Thoracic aorta (tissue), 2 donors: ENCODE measurements around the gene PEX11G. TPM values are rescaled to one million over a fixed set of nuclear protein-coding genes. Genes with fewer than 3 reads are reported as not detected.
"Not testable (repeated sequence)": the region's sequence is repeated elsewhere in the genome, so short reads cannot be mapped to it uniquely, and the experiment has no call there.

Source experiments
- ATAC-seq: fragments of 150-250 bp; one replicate; pipeline ENCODE4 v1.8.0; 2017; ENCODE audit warnings: low read depth; ENCODE audit not compliant: insufficient number of reproducible peaks, low FRiP score
- DNase-seq: peaks from one replicate; pipeline ENCODE4 v3.0.0-alpha.2; 2020; ENCODE audit warnings: low spot score
- H3K27ac ChIP-seq, 2 donors: fragments of 200-600 bp; sonication (generic); 1 replicate in 1 of 2; 2 replicates in 1 of 2; pipeline ENCODE4 v1.5.1; 2016; ENCODE audit warnings: mild to moderate bottlenecking in 2 of 2, moderate library complexity in 2 of 2
- H3K27me3 ChIP-seq: fragments of 200-600 bp; sonication (generic); replicated peaks from 2 replicates; pipeline ENCODE4 v1.6.0; 2016; ENCODE audit warnings: mild to moderate bottlenecking; ENCODE audit not compliant: insufficient read depth
- H3K36me3 ChIP-seq: fragments of 200-600 bp; sonication (generic); one replicate; pipeline ENCODE4 v1.5.1; 2016
- H3K4me1 ChIP-seq, 2 donors: fragments of 200-600 bp; sonication (generic); 1 replicate in 1 of 2; 2 replicates in 1 of 2; pipeline versions ENCODE4 v1.5.1 to v1.6.0; 2016; ENCODE audit warnings: low read depth in 2 of 2, mild to moderate bottlenecking in 1 of 2; ENCODE audit not compliant: control insufficient read depth in 1 of 2
- H3K4me3 ChIP-seq: fragments of 200-600 bp; sonication (generic); 2 replicates; pipeline ENCODE4 v1.5.1; 2016; ENCODE audit warnings: mild to moderate bottlenecking
- H3K9me3 ChIP-seq: fragments of 200-600 bp; sonication (generic); 2 replicates; pipeline ENCODE4 v1.5.1; 2016
- CTCF ChIP-seq: fragments of 200-600 bp; sonication (generic); IDR thresholded peaks from one replicate; pipeline ENCODE4 v1.5.1; 2019; ENCODE audit warnings: antibody characterized with exemption
- total RNA-seq, 2 donors: library from RNA; depleted of rRNA; stranded (reverse); fragments of >200 nt; gene quantifications; one replicate each; pipeline versions ENCODE4 v1.1.0 to v1.2.3, GENCODE V29; 2016

PEX11G gene
- total RNA-seq, 2 donors from 2014 or later = 0.63 TPM; not detected in 1

- Histone ChIP-seq H3K9me3 (no peaks in the 10 kb centered on the region), H3K4me1 (no peaks in the 10 kb centered on the region), H3K27me3 (no peaks in the 10 kb centered on the region), H3K4me3 (no peak overlapping the region), H3K36me3 (peaks cover 32% of the 10 kb centered on the region), H3K27ac (no peak overlapping the region)
- TF ChIP-seq CTCF = no peak
- ATAC-seq = no peak
- DNase-seq = no peak
These were observed 33.1 kb downstream of the PEX11G start for GRCh38 chr19:7455600-7456296.

GRCh38 chr19:7454998-7455397 lies 33.8 kb downstream of the PEX11G start:
- Histone ChIP-seq H3K27me3 (no peaks in the 10 kb centered on the region), H3K4me1 (no peaks in the 10 kb centered on the region), H3K36me3 (peaks cover 29% of the 10 kb centered on the region), H3K4me3 (no peak overlapping the region), H3K27ac (no peak overlapping the region), H3K9me3 (peaks cover 4% of the 10 kb centered on the region)
- DNase-seq (no peak), ATAC-seq (no peak)
- TF ChIP-seq CTCF = no peak

- DNase-seq (no peak), ATAC-seq (peak; percentile 73)
- Histone ChIP-seq H3K4me3 (no peak overlapping the region), H3K9me3 (peaks cover 5% of the 10 kb centered on the region), H3K27me3 (no peaks in the 10 kb centered on the region), H3K36me3 (peaks cover 41% of the 10 kb centered on the region), H3K27ac (no peak overlapping the region), H3K4me1 (no peaks in the 10 kb centered on the region)
- TF ChIP-seq CTCF = no peak
These were observed 38.3 kb downstream of the PEX11G start for GRCh38 chr19:7450243-7451223.

GRCh38 chr19:7449391-7450070 lies 39.3 kb downstream of the PEX11G start:
- not testable (repeated sequence) for H3K4me3 ChIP-seq, H3K4me1 ChIP-seq, H3K27ac ChIP-seq, H3K9me3 ChIP-seq, H3K27me3 ChIP-seq, DNase-seq, ATAC-seq
- peaks cover 50% of the 10 kb centered on the region for H3K36me3 ChIP-seq

GRCh38 chr19:7447648-7448047 lies 41.2 kb downstream of the PEX11G start:
- Histone ChIP-seq H3K36me3 (peaks cover 62% of the 10 kb centered on the region), H3K9me3 (peaks cover 5% of the 10 kb centered on the region), H3K27me3 (no peaks in the 10 kb centered on the region), H3K4me1 (no peaks in the 10 kb centered on the region), H3K27ac (no peak overlapping the region), H3K4me3 (no peak overlapping the region)
- no peak for TF ChIP-seq CTCF
- DNase-seq (no peak), ATAC-seq (no peak)
